GM21367 (cell line): ENCODE results near the gene FOXN4.

Source experiments
- ATAC-seq: cut with Tn5 transposase; IDR thresholded peaks from one replicate; pipeline ENCODE4 v1.9.1; 2021; ENCODE audit not compliant: unreplicated experiment

The FOXN4 gene

GRCh38 chr12:109305547-109305946 lies 3.5 kb downstream of the FOXN4 start:
- no peak for ATAC-seq

GRCh38 chr12:109304485-109304884 lies 4.6 kb downstream of the FOXN4 start:
- no peak for ATAC-seq

- no peak for ATAC-seq
These were observed 6.3 kb downstream of the FOXN4 start for GRCh38 chr12:109302770-109303169.

GRCh38 chr12:109302358-109302757 lies 6.7 kb downstream of the FOXN4 start:
- no peak for ATAC-seq

GRCh38 chr12:109301643-109302168 lies 7.4 kb downstream of the FOXN4 start:
- no peak for ATAC-seq

- no peak for ATAC-seq
These were observed 9.2 kb downstream of the FOXN4 start for GRCh38 chr12:109299849-109300248.

GRCh38 chr12:109296431-109296830 lies 12.7 kb downstream of the FOXN4 start:
- no peak for ATAC-seq

GRCh38 chr12:109295764-109296425 lies 13.2 kb downstream of the FOXN4 start:
- no peak for ATAC-seq

GRCh38 chr12:109294286-109294796 lies 14.7 kb downstream of the FOXN4 start:
- ATAC-seq: no peak

- no peak for ATAC-seq
These were observed 16.0 kb downstream of the FOXN4 start for GRCh38 chr12:109293106-109293505.

GRCh38 chr12:109292342-109292711 lies 16.8 kb downstream of the FOXN4 start:
- ATAC-seq: no peak

GRCh38 chr12:109291521-109292341 lies 17.4 kb downstream of the FOXN4 start:
- no peak for ATAC-seq

- ATAC-seq: no peak
These were observed 18.0 kb downstream of the FOXN4 start for GRCh38 chr12:109291117-109291516.

- ATAC-seq: no peak
These were observed 19.0 kb downstream of the FOXN4 start for GRCh38 chr12:109290061-109290460.

GRCh38 chr12:109289551-109289950 lies 19.5 kb downstream of the FOXN4 start:
- ATAC-seq: no peak

GRCh38 chr12:109289004-109289403 lies 20.1 kb downstream of the FOXN4 start:
- ATAC-seq: no peak

GRCh38 chr12:109288571-109288970 lies 20.5 kb downstream of the FOXN4 start:
- ATAC-seq: no peak

GRCh38 chr12:109287811-109288469 lies 21.1 kb downstream of the FOXN4 start:
- ATAC-seq: no peak

GRCh38 chr12:109287181-109287580 lies 21.9 kb downstream of the FOXN4 start:
- ATAC-seq: no peak

GRCh38 chr12:109286652-109287051 lies 22.4 kb downstream of the FOXN4 start:
- no peak for ATAC-seq

- no peak for ATAC-seq
These were observed 22.8 kb downstream of the FOXN4 start for GRCh38 chr12:109286252-109286651.

GRCh38 chr12:109284392-109284791 lies 24.7 kb downstream of the FOXN4 start:
- no peak for ATAC-seq
